Measurements from ENCODE around the gene CLN3. TPM values are rescaled to one million over a fixed set of nuclear protein-coding genes. Genes with fewer than 3 reads are reported as not detected.
"Not testable (repeated sequence)": the region's sequence is repeated elsewhere in the genome, so short reads cannot be mapped to it uniquely, and the experiment has no call there.

Gene CLN3
- polyA plus RNA-seq, 1 donor from 2014 or later = 32.2 TPM

DNA sequence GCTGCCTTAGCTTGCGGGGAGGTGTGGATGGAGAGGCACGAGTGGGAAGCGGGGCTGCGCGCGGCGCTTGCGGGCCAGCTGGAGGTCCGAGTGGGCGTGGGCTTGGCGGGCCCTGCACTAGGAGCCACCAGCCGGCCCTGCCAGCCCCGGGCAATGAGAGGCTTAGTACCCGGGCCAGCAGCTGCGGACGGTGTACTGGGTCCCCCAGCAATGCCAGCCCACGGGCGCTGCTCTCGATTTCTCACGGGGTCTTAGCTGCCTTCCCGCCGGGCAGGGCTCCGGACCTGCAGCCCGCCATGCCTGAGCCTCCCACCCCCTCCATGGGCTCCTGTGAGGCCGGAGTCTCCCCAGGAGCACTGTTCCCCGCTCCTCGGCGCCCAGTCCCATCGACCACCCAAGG lies 56.5 kb downstream of the CLN3 start:
- not testable (repeated sequence) for H4K20me1 ChIP-seq (ENCODE audit: insufficient read depth); H3F3A ChIP-seq (ENCODE audit: insufficient read depth, low read length, poor library complexity, severe bottlenecking); H3K9me2 ChIP-seq (ENCODE audit: insufficient read depth, low read length); H3K9me3 ChIP-seq (ENCODE audit: low read length); H3K79me2 ChIP-seq (replicated peaks; ENCODE audit: insufficient read depth, low read length); H3K4me2 ChIP-seq (ENCODE audit: low read length); H3K27me3 ChIP-seq (ENCODE audit: insufficient read depth, low read depth, low read length); H3K36me3 ChIP-seq (ENCODE audit: insufficient read depth, low read length); H3K9ac ChIP-seq (ENCODE audit: low read length); H2AFZ ChIP-seq (ENCODE audit: low read depth, low read length); H3K4me3 ChIP-seq (ENCODE audit: low read length); H3K27ac ChIP-seq (ENCODE audit: low read length)

Other genes with a start within 250 kb of the CLN3 start
- gene SBK1, start 199.5 kb downstream of the CLN3 start, polyA plus RNA-seq = 18.2 and 27.4 TPM in 2 replicates
- 0.88 and 2.7 TPM in 2 replicates for gene NPIPB6, start 128.6 kb downstream of the CLN3 start, polyA plus RNA-seq
- 22.3 and 35.4 TPM in 2 replicates for gene EIF3CL, start 88.2 kb downstream of the CLN3 start, polyA plus RNA-seq
- 0.32 and 0.85 TPM in 2 replicates for gene NPIPB7, start 19.7 kb downstream of the CLN3 start, polyA plus RNA-seq
- 0.06 TPM in 1 of 2 replicates, not detected in the other for gene APOBR, start 2.6 kb upstream of the CLN3 start, polyA plus RNA-seq
- not detected in 2 replicates for gene IL27, start 14.8 kb upstream of the CLN3 start, polyA plus RNA-seq
- not detected in 2 replicates for gene NUPR1, start 46.9 kb upstream of the CLN3 start, polyA plus RNA-seq
- 25.5 and 32.8 TPM in 2 replicates for gene SGF29, start 61.8 kb upstream of the CLN3 start, polyA plus RNA-seq
- not detected in 2 replicates for gene SULT1A2, start 105.0 kb upstream of the CLN3 start, polyA plus RNA-seq
- not detected in 2 replicates for gene SULT1A1, start 118.0 kb upstream of the CLN3 start, polyA plus RNA-seq
- not detected in 2 replicates for gene NPIPB8, start 146.0 kb upstream of the CLN3 start, polyA plus RNA-seq
- 85.5 and 92.9 TPM in 2 replicates for gene EIF3C, start 219.4 kb upstream of the CLN3 start, polyA plus RNA-seq